HCT116 (cell line): Measurements from ENCODE around the gene KIRREL3. TPM values are rescaled to one million over a fixed set of nuclear protein-coding genes. Genes with fewer than 3 reads are reported as not detected.

ENCODE experiments used
- ATAC-seq: fragments of 200-7000 bp; cut with Tn5 transposase; 2 replicates; pipeline ENCODE4 v1.9.1; 2020; ENCODE audit warnings: mild to moderate bottlenecking, moderate library complexity
- BruUV-seq: library from RNA; stranded (reverse); fragments of 400-500 nt; replicated peaks from 2 replicates; lab custom pipeline; 2021; lab: Mats Ljungman, UMichigan
- CTCF ChIA-PET: fragments of 300-600 bp; sonication (Branson Sonifier 250); formaldehyde crosslinking; loops from one replicate; lab custom pipeline; 2021; ENCODE audit warnings: antibody characterized with exemption; lab: Charles Lee
- POLR2A ChIA-PET: fragments of 300-600, 350-600 bp; sonication (Branson Sonifier 250); formaldehyde crosslinking; loops from one replicate; lab custom pipeline; 2021; ENCODE audit warnings: antibody characterized with exemption; lab: Charles Lee
- RAD21 ChIA-PET, 2 experiments: fragments of 300-600 bp; sonication (Branson Sonifier 250); formaldehyde crosslinking; loops; one replicate each; lab custom pipeline; 2023; ENCODE audit warnings: low total read pairs in 2 of 2; ENCODE audit not compliant: uncharacterized antibody in 2 of 2, unreplicated experiment in 2 of 2, low non-redundant PET in 1 of 2; lab: Charles Lee
- DNase-seq: peaks from one replicate; pipeline ENCODE4 v3.0.0-alpha.2; 2010; ENCODE audit warnings: low read depth, low spot score
- H2AFZ ChIP-seq: fragments of 200-600 bp; shearing (Covaris generic), sonication (generic); 2 replicates; pipeline ENCODE4 v1.6.1; 2017; ENCODE audit warnings: low read depth, mixed run types, mixed read lengths, antibody characterized with exemption, low read length; ENCODE audit not compliant: poor library complexity, severe bottlenecking
- H3K27ac ChIP-seq: 2 replicates; pipeline ENCODE4 v1.5.1; 2012; ENCODE audit warnings: low read depth, low read length
- H3K27me3 ChIP-seq: fragments of 200-600 bp; sonication (generic); 2 replicates; pipeline ENCODE4 v1.6.1; 2016; ENCODE audit warnings: mixed run types, low read length, mixed read lengths; ENCODE audit not compliant: insufficient read depth
- H3K36me3 ChIP-seq, 2 experiments: fragments of 200-500 bp in 1 of 2; fragments of 200-600 bp in 1 of 2; sonication (Bioruptor generic) in 1 of 2; sonication (generic) in 1 of 2; 2 replicates each; pipeline versions ENCODE4 v1.5.1 to v1.6.1; 2014 to 2016; ENCODE audit warnings: low read length in 2 of 2, inconsistent platforms in 1 of 2, mixed read lengths in 1 of 2, mixed run types in 1 of 2; ENCODE audit not compliant: insufficient read depth in 2 of 2, control insufficient read depth in 1 of 2
- H3K4me1 ChIP-seq, 2 experiments: fragments of 200-600 bp in 1 of 2; sonication (generic) in 1 of 2; 2 replicates each; pipeline versions ENCODE4 v1.5.1 to v1.6.1; 2012 to 2017; ENCODE audit warnings: low read length in 2 of 2, inconsistent platforms in 1 of 2, mild to moderate bottlenecking in 1 of 2, mixed read lengths in 1 of 2, mixed run types in 1 of 2, moderate library complexity in 1 of 2; ENCODE audit not compliant: insufficient read depth in 2 of 2, control insufficient read depth in 1 of 2
- H3K4me2 ChIP-seq: fragments of 200-600 bp; sonication (generic); 2 replicates; pipeline ENCODE4 v1.6.1; 2017; ENCODE audit warnings: mixed run types, low read length, mixed read lengths
- H3K4me3 ChIP-seq, 2 experiments: fragments of 200-600 bp in 1 of 2; sonication (generic) in 1 of 2; replicated peaks in 1 of 2; 2 replicates each; pipeline ENCODE4 v1.5.1; 2011 to 2016; ENCODE audit warnings: low read length in 2 of 2, control low read depth in 1 of 2, low read depth in 1 of 2, mild to moderate bottlenecking in 1 of 2, mixed read lengths in 1 of 2, mixed run types in 1 of 2
- H3K79me2 ChIP-seq: fragments of 200-600 bp; sonication (generic); 2 replicates; pipeline ENCODE4 v1.6.1; 2017; ENCODE audit warnings: mild to moderate bottlenecking, mixed run types, low read length, moderate library complexity, mixed read lengths; ENCODE audit not compliant: insufficient read depth
- H3K9ac ChIP-seq: fragments of 200-600 bp; sonication (generic); 2 replicates; pipeline ENCODE4 v1.6.1; 2016; ENCODE audit warnings: low read length, mixed read lengths
- H3K9me2 ChIP-seq: fragments of 200-600 bp; sonication (generic), shearing (Covaris generic); 2 replicates; pipeline ENCODE4 v1.6.1; 2017; ENCODE audit warnings: mixed run types, mild to moderate bottlenecking, moderate library complexity; ENCODE audit not compliant: insufficient read depth
- H3K9me3 ChIP-seq, 2 experiments: fragments of 200-500 bp in 1 of 2; fragments of 200-600 bp in 1 of 2; sonication (Bioruptor generic) in 1 of 2; sonication (generic) in 1 of 2; 2 replicates each; pipeline ENCODE4 v1.6.1; 2014 to 2017; ENCODE audit warnings: low read length in 2 of 2, mixed read lengths in 2 of 2, inconsistent platforms in 1 of 2, low read depth in 1 of 2, mild to moderate bottlenecking in 1 of 2, mixed run types in 1 of 2, moderate library complexity in 1 of 2; ENCODE audit not compliant: control insufficient read depth in 1 of 2, insufficient read depth in 1 of 2
- H4K20me1 ChIP-seq: fragments of 200-600 bp; sonication (generic), shearing (Covaris generic); 2 replicates; pipeline ENCODE4 v1.6.1; 2017; ENCODE audit warnings: mixed run types, mild to moderate bottlenecking, moderate library complexity; ENCODE audit not compliant: insufficient read depth
- CBX3 ChIP-seq: IDR thresholded peaks from 2 replicates; pipeline ENCODE4 v1.6.1; 2012; ENCODE audit warnings: low read depth
- CEBPB ChIP-seq: IDR thresholded peaks from 2 replicates; pipeline ENCODE4 v1.6.1; 2012; ENCODE audit warnings: low read depth
- EGR1 ChIP-seq: IDR thresholded peaks from 2 replicates; pipeline ENCODE4 v1.6.1; 2012; ENCODE audit warnings: low read depth
- ELF1 ChIP-seq: IDR thresholded peaks from 2 replicates; pipeline ENCODE4 v1.6.1; 2012; ENCODE audit warnings: low read depth, borderline replicate concordance
- EZH2 ChIP-seq: fragments of 200-600 bp; sonication (generic); IDR thresholded peaks from 2 replicates; pipeline ENCODE4 v1.6.1; 2017; ENCODE audit warnings: antibody characterized with exemption, mixed run types
- EZH2phosphoT487 ChIP-seq: fragments of 200-600 bp; IDR thresholded peaks from 2 replicates; pipeline ENCODE4 v1.6.1; 2018; ENCODE audit warnings: antibody characterized with exemption, borderline replicate concordance
- FOSL1 ChIP-seq: IDR thresholded peaks from 2 replicates; pipeline ENCODE4 v1.6.1; 2012; ENCODE audit warnings: low read depth
- POLR2AphosphoS5 ChIP-seq: IDR thresholded peaks from 2 replicates; pipeline ENCODE4 v1.6.1; 2011; ENCODE audit warnings: mild to moderate bottlenecking, low read depth, low read length, moderate library complexity
- RAD21 ChIP-seq: IDR thresholded peaks from 2 replicates; pipeline ENCODE4 v1.6.1; 2012; ENCODE audit warnings: low read depth, mild to moderate bottlenecking
- SIN3A ChIP-seq: IDR thresholded peaks from 2 replicates; pipeline ENCODE4 v1.6.1; 2012; ENCODE audit warnings: low read depth
- SP1 ChIP-seq: IDR thresholded peaks from 2 replicates; pipeline ENCODE4 v1.6.1; 2012; ENCODE audit warnings: low read depth
- SRF ChIP-seq: IDR thresholded peaks from 2 replicates; pipeline ENCODE4 v1.6.1; 2012; ENCODE audit warnings: low read depth
- TCF7L2 ChIP-seq: IDR thresholded peaks from 2 replicates; pipeline ENCODE4 v1.7.0; 2011; ENCODE audit warnings: borderline replicate concordance, inconsistent platforms; ENCODE audit not compliant: insufficient read depth, insufficient read length; ENCODE audit errors: extremely low read depth
- YY1 ChIP-seq: IDR thresholded peaks from 2 replicates; pipeline ENCODE4 v1.6.1; 2011; ENCODE audit warnings: low read length, low read depth, moderate library complexity, mild to moderate bottlenecking; ENCODE audit not compliant: insufficient replicate concordance; ENCODE audit errors: extremely low read depth
- ZFX ChIP-seq: fragments of 450-650 bp; IDR thresholded peaks from 2 replicates; pipeline ENCODE4 v1.6.1; 2017
- ZNF274 ChIP-seq: fragments of 200-500 bp; sonication (Bioruptor generic); IDR thresholded peaks from 2 replicates; pipeline ENCODE4 v1.6.1; 2014; ENCODE audit warnings: mild to moderate bottlenecking, low read depth, low read length, inconsistent platforms
- intact Hi-C: fragments of 100-400 bp; cut with micrococcal nuclease; formaldehyde crosslinking; loops from 2 replicates; pipeline ENCODE4 v1.10.0; 2022
- total RNA-seq: library from RNA; stranded (reverse); gene quantifications from one replicate; pipeline ENCODE4 v1.2.1, GENCODE V29; 2021; ENCODE audit not compliant: unreplicated experiment
- TF ChIP-seq, protein P1 (sequence below), 3 experiments: fragments of 200-600 bp in 1 of 3; sonication (generic) in 1 of 3; IDR thresholded peaks in 2 of 3; conservative IDR thresholded peaks in 1 of 3; 2 replicates each; pipeline ENCODE4 v1.5.1; 2012 to 2017; ENCODE audit warnings: low read depth in 2 of 3, low read length in 2 of 3, antibody characterized with exemption in 1 of 3, borderline replicate concordance in 1 of 3, control low read depth in 1 of 3, mild to moderate bottlenecking in 1 of 3, mixed read lengths in 1 of 3, mixed run types in 1 of 3, moderate library complexity in 1 of 3; ENCODE audit not compliant: insufficient read depth in 1 of 3
- TF ChIP-seq, protein P2 (sequence below): IDR thresholded peaks from 2 replicates; pipeline ENCODE4 v1.6.1; 2012
- TF ChIP-seq, protein P3 (sequence below): IDR thresholded peaks from 2 replicates; pipeline ENCODE4 v1.6.1; 2012; ENCODE audit warnings: low read depth
- TF ChIP-seq, protein P4 (sequence below): IDR thresholded peaks from 2 replicates; pipeline ENCODE4 v1.6.1; 2012

KIRREL3 gene
- total RNA-seq, 1 experiment from 2014 or later, result not detected

DNA sequence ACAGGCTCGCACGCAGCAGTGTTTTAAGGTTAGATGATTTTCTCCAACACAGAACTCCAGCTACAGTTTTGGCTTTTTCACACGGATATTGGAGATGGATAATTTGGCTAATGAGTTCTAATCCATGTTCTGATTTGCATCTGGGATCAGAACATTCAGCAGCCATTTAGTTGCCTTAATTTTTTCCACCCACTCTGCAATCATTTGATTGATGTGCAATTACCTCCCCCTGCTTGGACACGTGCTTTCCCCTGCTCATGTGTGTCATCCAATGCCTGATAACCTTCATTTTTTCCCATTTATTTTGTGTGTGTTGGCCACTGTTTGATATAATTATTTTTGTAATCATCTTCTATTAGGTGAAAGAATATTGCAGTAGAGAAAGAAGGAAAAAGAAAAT, 387.3 kb downstream of the KIRREL3 start:
- RAD21 ChIA-PET, result no interaction called here
- Histone ChIP-seq H3K9ac (no peak overlapping the region), H3K27me3 (peaks cover 41% of the 10 kb centered on the region), H4K20me1 (no peaks in the 10 kb centered on the region), H3K4me1 (no peaks in the 10 kb centered on the region), H3K9me2 (no peaks in the 10 kb centered on the region), H2AFZ (no peak overlapping the region), H3K9me3 (no peaks in the 10 kb centered on the region), H3K27ac (no peak overlapping the region), H3K79me2 (no peaks in the 10 kb centered on the region), H3K4me2 (no peak overlapping the region), H3K4me3 (no peak overlapping the region), H3K36me3 (no peaks in the 10 kb centered on the region)
- TF ChIP-seq, protein P1, sequence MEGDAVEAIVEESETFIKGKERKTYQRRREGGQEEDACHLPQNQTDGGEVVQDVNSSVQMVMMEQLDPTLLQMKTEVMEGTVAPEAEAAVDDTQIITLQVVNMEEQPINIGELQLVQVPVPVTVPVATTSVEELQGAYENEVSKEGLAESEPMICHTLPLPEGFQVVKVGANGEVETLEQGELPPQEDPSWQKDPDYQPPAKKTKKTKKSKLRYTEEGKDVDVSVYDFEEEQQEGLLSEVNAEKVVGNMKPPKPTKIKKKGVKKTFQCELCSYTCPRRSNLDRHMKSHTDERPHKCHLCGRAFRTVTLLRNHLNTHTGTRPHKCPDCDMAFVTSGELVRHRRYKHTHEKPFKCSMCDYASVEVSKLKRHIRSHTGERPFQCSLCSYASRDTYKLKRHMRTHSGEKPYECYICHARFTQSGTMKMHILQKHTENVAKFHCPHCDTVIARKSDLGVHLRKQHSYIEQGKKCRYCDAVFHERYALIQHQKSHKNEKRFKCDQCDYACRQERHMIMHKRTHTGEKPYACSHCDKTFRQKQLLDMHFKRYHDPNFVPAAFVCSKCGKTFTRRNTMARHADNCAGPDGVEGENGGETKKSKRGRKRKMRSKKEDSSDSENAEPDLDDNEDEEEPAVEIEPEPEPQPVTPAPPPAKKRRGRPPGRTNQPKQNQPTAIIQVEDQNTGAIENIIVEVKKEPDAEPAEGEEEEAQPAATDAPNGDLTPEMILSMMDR (IDR thresholded peaks at IDR 0.05 in 2 of 3, conservative IDR thresholded peaks at IDR 0.05 in 1 of 3; ENCODE audit: borderline replicate concordance in 1 of 3, insufficient read depth in 1 of 3, low read depth in 2 of 3, low read length in 2 of 3), result no peak
- TF ChIP-seq SRF (no peak), SIN3A (no peak), ZFX (no peak), SP1 (no peak), EGR1 (no peak), ELF1 (no peak), CBX3 (no peak), CEBPB (no peak), EZH2 (no peak), ZNF274 (no peak), FOSL1 (no peak), RAD21 (no peak), YY1 (no peak), TCF7L2 (no peak), EZH2phosphoT487 (no peak), POLR2AphosphoS5 (no peak)
- TF ChIP-seq, protein P2, sequence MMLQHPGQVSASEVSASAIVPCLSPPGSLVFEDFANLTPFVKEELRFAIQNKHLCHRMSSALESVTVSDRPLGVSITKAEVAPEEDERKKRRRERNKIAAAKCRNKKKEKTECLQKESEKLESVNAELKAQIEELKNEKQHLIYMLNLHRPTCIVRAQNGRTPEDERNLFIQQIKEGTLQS, result no peak
- TF ChIP-seq, protein P3, sequence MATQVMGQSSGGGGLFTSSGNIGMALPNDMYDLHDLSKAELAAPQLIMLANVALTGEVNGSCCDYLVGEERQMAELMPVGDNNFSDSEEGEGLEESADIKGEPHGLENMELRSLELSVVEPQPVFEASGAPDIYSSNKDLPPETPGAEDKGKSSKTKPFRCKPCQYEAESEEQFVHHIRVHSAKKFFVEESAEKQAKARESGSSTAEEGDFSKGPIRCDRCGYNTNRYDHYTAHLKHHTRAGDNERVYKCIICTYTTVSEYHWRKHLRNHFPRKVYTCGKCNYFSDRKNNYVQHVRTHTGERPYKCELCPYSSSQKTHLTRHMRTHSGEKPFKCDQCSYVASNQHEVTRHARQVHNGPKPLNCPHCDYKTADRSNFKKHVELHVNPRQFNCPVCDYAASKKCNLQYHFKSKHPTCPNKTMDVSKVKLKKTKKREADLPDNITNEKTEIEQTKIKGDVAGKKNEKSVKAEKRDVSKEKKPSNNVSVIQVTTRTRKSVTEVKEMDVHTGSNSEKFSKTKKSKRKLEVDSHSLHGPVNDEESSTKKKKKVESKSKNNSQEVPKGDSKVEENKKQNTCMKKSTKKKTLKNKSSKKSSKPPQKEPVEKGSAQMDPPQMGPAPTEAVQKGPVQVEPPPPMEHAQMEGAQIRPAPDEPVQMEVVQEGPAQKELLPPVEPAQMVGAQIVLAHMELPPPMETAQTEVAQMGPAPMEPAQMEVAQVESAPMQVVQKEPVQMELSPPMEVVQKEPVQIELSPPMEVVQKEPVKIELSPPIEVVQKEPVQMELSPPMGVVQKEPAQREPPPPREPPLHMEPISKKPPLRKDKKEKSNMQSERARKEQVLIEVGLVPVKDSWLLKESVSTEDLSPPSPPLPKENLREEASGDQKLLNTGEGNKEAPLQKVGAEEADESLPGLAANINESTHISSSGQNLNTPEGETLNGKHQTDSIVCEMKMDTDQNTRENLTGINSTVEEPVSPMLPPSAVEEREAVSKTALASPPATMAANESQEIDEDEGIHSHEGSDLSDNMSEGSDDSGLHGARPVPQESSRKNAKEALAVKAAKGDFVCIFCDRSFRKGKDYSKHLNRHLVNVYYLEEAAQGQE, result no peak
- TF ChIP-seq, protein P4, sequence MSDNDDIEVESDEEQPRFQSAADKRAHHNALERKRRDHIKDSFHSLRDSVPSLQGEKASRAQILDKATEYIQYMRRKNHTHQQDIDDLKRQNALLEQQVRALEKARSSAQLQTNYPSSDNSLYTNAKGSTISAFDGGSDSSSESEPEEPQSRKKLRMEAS, result no peak
- ATAC-seq, result no peak
- intact Hi-C loops, result no loop called here
- POLR2A ChIA-PET, result no interaction called here
- no TSS peak for BruUV-seq
- no peak for DNase-seq
- CTCF ChIA-PET, result no interaction called here
